Gastroesophageal sphincter (tissue), 3 donors: Measurements from ENCODE around the gene PTH2.

ENCODE experiments used
- EP300 ChIP-seq: sonication (generic); formaldehyde crosslinking; IDR thresholded peaks from one replicate; pipeline ENCODE4 v1.6.1; 2017; ENCODE audit warnings: antibody characterized with exemption, mild to moderate bottlenecking
- POLR2A ChIP-seq, 2 donors: fragments of 450-650 bp; IDR thresholded peaks; one replicate each; pipeline ENCODE4 v1.6.1; 2017; ENCODE audit warnings: antibody characterized with exemption in 2 of 2, mild to moderate bottlenecking in 2 of 2, moderate library complexity in 1 of 2
- POLR2AphosphoS5 ChIP-seq: sonication (generic); formaldehyde crosslinking; IDR thresholded peaks from one replicate; pipeline ENCODE4 v1.6.1; 2017; ENCODE audit warnings: antibody characterized with exemption
- TF ChIP-seq, protein P1 (sequence below), 4 experiments: fragments of 200-600 bp in 2 of 4; fragments of 450-650 bp in 2 of 4; sonication (generic) in 1 of 4; IDR thresholded peaks; one replicate each; pipeline ENCODE4 v1.5.1; 2017 to 2019; ENCODE audit warnings: antibody characterized with exemption in 4 of 4, mild to moderate bottlenecking in 2 of 4, moderate library complexity in 2 of 4

DNA sequence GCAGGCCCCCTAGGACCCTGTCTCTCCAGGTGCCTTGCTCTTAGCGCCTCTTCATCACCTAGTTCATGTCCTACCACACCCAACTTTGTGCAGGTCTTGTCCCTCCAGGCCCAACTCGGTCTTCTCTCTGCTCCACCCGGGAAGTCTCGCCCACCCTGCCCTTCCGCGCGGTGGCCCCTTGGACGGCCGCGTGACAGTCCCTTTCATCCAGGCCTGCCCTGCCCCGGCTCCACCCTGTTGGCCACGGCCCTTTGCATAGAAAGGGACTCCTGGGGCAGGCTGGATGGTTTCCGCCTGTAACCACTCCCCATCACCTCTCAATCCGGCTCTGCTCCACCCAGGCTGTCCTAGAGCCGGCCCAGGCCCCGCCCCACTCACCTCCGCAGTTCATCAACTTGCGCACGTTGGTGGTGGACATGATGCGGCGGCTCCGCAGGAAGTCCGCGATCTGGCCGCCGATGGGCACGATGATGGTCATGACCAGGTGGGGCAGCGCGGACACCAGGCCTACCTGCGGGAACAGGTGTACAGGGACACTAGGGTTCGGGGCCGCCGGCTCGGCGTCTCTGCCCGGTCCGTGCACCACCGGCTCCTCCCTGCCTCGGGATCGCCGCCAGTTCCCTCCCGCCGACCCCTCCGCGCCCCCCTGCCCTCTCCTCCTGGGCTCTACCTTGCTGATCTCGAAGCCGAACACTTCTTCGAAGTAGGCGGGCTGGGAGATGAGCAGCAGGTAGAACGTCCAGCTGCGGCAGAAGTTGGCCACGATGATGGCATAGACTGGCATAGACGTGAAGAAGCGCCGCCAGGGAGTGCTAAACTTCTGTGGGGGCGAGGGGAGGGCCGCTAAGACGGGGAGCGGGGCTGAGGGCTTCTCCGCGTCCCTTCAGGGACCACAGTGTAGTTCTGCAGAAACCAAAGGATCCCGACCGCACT, 9.2 kb upstream of the PTH2 start:
- TF ChIP-seq, protein P1, sequence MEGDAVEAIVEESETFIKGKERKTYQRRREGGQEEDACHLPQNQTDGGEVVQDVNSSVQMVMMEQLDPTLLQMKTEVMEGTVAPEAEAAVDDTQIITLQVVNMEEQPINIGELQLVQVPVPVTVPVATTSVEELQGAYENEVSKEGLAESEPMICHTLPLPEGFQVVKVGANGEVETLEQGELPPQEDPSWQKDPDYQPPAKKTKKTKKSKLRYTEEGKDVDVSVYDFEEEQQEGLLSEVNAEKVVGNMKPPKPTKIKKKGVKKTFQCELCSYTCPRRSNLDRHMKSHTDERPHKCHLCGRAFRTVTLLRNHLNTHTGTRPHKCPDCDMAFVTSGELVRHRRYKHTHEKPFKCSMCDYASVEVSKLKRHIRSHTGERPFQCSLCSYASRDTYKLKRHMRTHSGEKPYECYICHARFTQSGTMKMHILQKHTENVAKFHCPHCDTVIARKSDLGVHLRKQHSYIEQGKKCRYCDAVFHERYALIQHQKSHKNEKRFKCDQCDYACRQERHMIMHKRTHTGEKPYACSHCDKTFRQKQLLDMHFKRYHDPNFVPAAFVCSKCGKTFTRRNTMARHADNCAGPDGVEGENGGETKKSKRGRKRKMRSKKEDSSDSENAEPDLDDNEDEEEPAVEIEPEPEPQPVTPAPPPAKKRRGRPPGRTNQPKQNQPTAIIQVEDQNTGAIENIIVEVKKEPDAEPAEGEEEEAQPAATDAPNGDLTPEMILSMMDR (IDR thresholded peaks at IDR 0.05) = no peak
- TF ChIP-seq POLR2AphosphoS5 (no peak), POLR2A (IDR thresholded peaks at IDR 0.05) (no peak), EP300 (no peak)
